NB4 (cell line): ENCODE data around the gene ANKLE1.
A peak's percentile ranks its signal among the peaks of the same experiment; 100 is the strongest.

Experiments
- DNase-seq: peaks from one replicate; pipeline ENCODE4 v3.0.0; 2010; ENCODE audit warnings: low read depth
- H3K4me3 ChIP-seq: one replicate; pipeline ENCODE4 v1.5.1; 2011; ENCODE audit warnings: mild to moderate bottlenecking, low read depth, low read length, moderate library complexity
- MYC ChIP-seq: IDR thresholded peaks from 2 replicates; pipeline ENCODE4 v1.6.1; 2011; ENCODE audit warnings: low read depth, low read length
- POLR2A ChIP-seq: IDR thresholded peaks from 2 replicates; pipeline ENCODE4 v1.6.1; 2011; ENCODE audit warnings: mild to moderate bottlenecking; ENCODE audit not compliant: insufficient read length; ENCODE audit errors: extremely low read depth
- TF ChIP-seq, protein P1 (sequence below): IDR thresholded peaks from one replicate; pipeline ENCODE4 v1.5.1; 2012; ENCODE audit warnings: low read depth, low read length
- TF ChIP-seq, protein P2 (sequence below): IDR thresholded peaks from 2 replicates; pipeline ENCODE4 v1.6.1; 2011; ENCODE audit warnings: low read depth, low read length

ANKLE1 gene

DNA sequence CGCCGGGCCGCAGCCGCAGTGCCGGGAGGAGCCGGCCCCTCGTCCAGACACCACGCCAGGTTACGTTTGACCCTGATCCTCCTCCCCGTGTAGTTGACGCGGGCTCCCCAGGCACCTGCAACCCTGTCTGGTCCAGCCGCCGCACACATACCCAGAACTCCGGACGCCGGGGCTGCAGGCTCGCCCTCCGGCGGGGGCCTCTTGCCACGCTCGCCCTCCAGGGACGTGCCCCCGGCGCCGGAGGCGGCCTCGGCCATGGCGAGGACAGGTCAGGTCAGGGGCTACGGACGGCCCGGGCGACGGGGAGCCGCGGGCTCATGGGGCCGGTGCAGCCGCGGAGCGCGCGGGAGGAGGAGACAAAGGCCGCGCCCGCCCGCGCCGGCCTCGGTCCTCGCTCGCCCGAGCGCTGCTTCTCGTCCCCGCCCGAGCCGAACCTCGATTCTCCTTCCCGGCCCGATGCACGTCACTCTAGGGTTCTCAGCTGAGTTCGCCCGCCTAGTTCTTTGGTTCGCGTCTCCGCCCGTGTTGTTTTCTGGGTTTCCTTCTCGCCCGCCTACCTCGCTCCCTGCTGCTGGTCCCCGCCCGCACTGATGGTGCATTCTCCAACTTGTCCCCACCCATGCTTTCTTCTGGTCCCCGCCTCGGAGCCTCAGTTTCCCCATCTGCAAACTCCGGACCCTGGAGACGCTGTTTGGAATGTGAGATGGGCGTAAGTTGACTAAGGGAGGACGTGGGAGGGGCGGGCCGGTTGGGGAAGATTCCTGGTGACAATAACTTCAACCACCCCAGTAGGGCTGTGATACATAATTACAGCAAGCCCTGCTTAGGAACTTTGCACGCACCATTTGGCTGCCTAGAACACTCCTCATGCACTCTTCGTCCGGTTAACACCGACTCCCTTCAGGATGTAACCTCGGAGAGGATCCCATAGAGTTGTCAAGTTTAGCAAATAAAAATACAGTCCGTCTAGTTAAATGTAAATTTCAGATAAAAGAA lies 53.0 kb downstream of the ANKLE1 start, which contains the start of gene ANO8:
ANO8 (minus strand) TSS at position 442 of the 996 bp plus-strand sequence; CDS start at position 257, 185 bp downstream.
- no peak for TF ChIP-seq POLR2A
- TF ChIP-seq MYC, result peak; percentile 24; the same call in 1 of the 2 replicates
- TF ChIP-seq, protein P1, sequence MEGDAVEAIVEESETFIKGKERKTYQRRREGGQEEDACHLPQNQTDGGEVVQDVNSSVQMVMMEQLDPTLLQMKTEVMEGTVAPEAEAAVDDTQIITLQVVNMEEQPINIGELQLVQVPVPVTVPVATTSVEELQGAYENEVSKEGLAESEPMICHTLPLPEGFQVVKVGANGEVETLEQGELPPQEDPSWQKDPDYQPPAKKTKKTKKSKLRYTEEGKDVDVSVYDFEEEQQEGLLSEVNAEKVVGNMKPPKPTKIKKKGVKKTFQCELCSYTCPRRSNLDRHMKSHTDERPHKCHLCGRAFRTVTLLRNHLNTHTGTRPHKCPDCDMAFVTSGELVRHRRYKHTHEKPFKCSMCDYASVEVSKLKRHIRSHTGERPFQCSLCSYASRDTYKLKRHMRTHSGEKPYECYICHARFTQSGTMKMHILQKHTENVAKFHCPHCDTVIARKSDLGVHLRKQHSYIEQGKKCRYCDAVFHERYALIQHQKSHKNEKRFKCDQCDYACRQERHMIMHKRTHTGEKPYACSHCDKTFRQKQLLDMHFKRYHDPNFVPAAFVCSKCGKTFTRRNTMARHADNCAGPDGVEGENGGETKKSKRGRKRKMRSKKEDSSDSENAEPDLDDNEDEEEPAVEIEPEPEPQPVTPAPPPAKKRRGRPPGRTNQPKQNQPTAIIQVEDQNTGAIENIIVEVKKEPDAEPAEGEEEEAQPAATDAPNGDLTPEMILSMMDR, result no peak
- TF ChIP-seq, protein P2, sequence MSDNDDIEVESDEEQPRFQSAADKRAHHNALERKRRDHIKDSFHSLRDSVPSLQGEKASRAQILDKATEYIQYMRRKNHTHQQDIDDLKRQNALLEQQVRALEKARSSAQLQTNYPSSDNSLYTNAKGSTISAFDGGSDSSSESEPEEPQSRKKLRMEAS, result no peak; the same call in 1 of the 2 replicates
- H3K4me3 ChIP-seq, result peak within 1 kb of the TSS; percentile 23
- peak; percentile 96 for DNase-seq

DNA sequence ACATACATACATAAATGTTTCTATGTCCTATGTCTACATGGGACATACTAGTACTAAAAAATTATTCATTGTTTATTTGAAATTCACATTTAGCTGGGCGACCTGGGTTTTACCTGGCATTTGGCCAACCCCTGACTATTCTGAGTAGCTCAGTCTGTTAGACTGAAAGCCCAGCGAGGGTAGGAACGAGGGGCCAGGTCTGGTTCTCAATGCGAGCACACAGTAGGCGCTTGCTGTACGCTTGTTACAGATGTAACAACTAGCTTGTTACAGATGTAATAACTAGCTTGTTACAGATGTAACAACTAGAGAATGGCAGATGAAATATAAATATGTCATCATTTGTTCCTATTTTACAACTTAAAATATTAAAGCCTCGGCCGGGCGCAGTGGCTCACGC lies 53.9 kb downstream of the ANKLE1 start:
- H3K4me3 ChIP-seq, result no peak overlapping the region
- no peak for TF ChIP-seq POLR2A
- TF ChIP-seq, protein P1, result no peak
- TF ChIP-seq, protein P2, result no peak
- TF ChIP-seq MYC, result no peak
- no peak for DNase-seq
